ENCODE results near the gene SPATA4. TPM values are rescaled to one million over a fixed set of nuclear protein-coding genes. Genes with fewer than 3 reads are reported as not detected.

SPATA4 gene
- total and polyA plus RNA-seq, 2 of the 4 experiments (the other 2 are of a cell fraction): under 0.01 to 0.09 TPM

DNA sequence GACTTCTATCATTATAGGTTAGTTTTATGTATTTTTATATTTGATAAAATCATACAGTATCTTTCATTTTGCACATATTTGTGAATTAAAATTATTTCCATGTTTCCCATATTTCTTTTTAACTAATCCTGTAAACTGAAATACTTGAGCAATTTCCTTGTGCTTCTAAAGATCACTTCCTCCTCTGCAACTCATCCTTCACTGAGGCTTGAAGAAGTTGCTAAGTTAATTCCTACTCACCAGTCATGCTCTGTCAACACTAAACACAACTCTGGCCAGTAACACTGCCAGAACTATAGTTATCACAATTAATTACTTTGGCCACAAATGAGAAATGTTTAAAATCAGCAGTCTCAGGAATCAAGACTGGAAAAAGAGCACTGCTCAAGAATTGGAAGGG is 6.7 kb downstream of the SPATA4 start:
- H2AK9ac ChIP-seq (replicated peaks; ENCODE audit: low read depth, low read length, poor library complexity): no peak overlapping the region
- ATAC-seq (ENCODE audit: low read depth): no peak
- POLR2A ChIA-PET (ENCODE audit: unreplicated experiment): no interaction called here
- CTCF ChIA-PET: no interaction called here
- H4K8ac ChIP-seq (ENCODE audit: low read depth in 2 of 2, low read length in 2 of 2): peak overlapping the region in 1 of 2 experiments; percentile 57; a peak in 2 of 4 replicates
- peak overlapping the region; percentile 32 for H2BK5ac ChIP-seq (ENCODE audit: low read depth, low read length, poor library complexity, severe bottlenecking)
- H2AK5ac ChIP-seq (ENCODE audit: low read depth, low read length): no peak overlapping the region
- H3K4me2 ChIP-seq (ENCODE audit: low read depth, low read length): no peak overlapping the region
- no peak overlapping the region for H4K91ac ChIP-seq (ENCODE audit: insufficient read depth, low read depth, low read length)
- no peak overlapping the region for H3K4me3 ChIP-seq (ENCODE audit: insufficient read depth, low read depth, low read length)
- H3K4me1 ChIP-seq (ENCODE audit: control insufficient read depth, insufficient read depth, low read length): peaks cover 17% of the 10 kb centered on the region
- no peak overlapping the region for H3K27ac ChIP-seq (ENCODE audit: insufficient read depth, low read length)
- no peaks in the 10 kb centered on the region for H3K36me3 ChIP-seq (ENCODE audit: control insufficient read depth, insufficient read depth, low read length)
- H3K79me1 ChIP-seq (ENCODE audit: low read depth in 1 of 2, low read length in 2 of 2): no peaks in the 10 kb centered on the region
- H3K9me1 ChIP-seq (ENCODE audit: insufficient read depth, low read length): 0 out of 2 replicates have a peak, but pooled peaks cover 5% of the 10 kb centered on the region
- H4K5ac ChIP-seq (ENCODE audit: low read depth, low read length): no peak overlapping the region; the same call in 1 of the 2 replicates
- no peaks in the 10 kb centered on the region for H3K9me3 ChIP-seq (ENCODE audit: control insufficient read depth, insufficient read depth, low read length)
- in situ Hi-C loops (cut with MboI; ENCODE audit: low sequenced_read_pairs): no loop called here
- intact Hi-C loops (cut with micrococcal nuclease): loop anchor here (5.0 kb wide), 1 partner anchor 36 kb away; no protein-coding TSS in a partner anchor
- H2AFZ ChIP-seq (replicated peaks; ENCODE audit: low read length, poor library complexity): no peak overlapping the region
- no peak overlapping the region; the same call in 2 of the 3 replicates for H2BK15ac ChIP-seq (ENCODE audit: low read depth, low read length)
- H3K56ac ChIP-seq (ENCODE audit: extremely low read depth, insufficient read depth, low read length): no peak overlapping the region
- peak overlapping the region; percentile 64 for H3K14ac ChIP-seq (replicated peaks; ENCODE audit: low read depth, low read length)
- H3K9ac ChIP-seq (ENCODE audit: low read depth, low read length): no peak overlapping the region
- H3K27me3 ChIP-seq (ENCODE audit: control insufficient read depth, insufficient read depth, low read length): no peaks in the 10 kb centered on the region
- dilution Hi-C loops (cut with HindIII; ENCODE audit: low sequenced_read_pairs, unreplicated experiment): no loop called here
- no TSS peak for BruUV-seq (replicated peaks)
- no peak overlapping the region for H2BK20ac ChIP-seq (ENCODE audit: low read depth, low read length)
- no peak for TF ChIP-seq POLR2A (IDR thresholded peaks at IDR 0.05; ENCODE audit: low read depth, low read length)
- no peak for TF ChIP-seq CHD1 (IDR thresholded peaks at IDR 0.05; ENCODE audit: low read depth, low read length)
- TF ChIP-seq CEBPB (IDR thresholded peaks at IDR 0.05; ENCODE audit: low read depth, low read length): no peak
- TF ChIP-seq, protein P1, sequence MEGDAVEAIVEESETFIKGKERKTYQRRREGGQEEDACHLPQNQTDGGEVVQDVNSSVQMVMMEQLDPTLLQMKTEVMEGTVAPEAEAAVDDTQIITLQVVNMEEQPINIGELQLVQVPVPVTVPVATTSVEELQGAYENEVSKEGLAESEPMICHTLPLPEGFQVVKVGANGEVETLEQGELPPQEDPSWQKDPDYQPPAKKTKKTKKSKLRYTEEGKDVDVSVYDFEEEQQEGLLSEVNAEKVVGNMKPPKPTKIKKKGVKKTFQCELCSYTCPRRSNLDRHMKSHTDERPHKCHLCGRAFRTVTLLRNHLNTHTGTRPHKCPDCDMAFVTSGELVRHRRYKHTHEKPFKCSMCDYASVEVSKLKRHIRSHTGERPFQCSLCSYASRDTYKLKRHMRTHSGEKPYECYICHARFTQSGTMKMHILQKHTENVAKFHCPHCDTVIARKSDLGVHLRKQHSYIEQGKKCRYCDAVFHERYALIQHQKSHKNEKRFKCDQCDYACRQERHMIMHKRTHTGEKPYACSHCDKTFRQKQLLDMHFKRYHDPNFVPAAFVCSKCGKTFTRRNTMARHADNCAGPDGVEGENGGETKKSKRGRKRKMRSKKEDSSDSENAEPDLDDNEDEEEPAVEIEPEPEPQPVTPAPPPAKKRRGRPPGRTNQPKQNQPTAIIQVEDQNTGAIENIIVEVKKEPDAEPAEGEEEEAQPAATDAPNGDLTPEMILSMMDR (conservative IDR thresholded peaks at IDR 0.05; ENCODE audit: low read depth, low read length): no peak
- no peak for TF ChIP-seq BHLHE40 (IDR thresholded peaks at IDR 0.05; ENCODE audit: low read depth, low read length)
- TF ChIP-seq RAD21 (IDR thresholded peaks at IDR 0.05; ENCODE audit: low read length): no peak
- no peak for TF ChIP-seq USF2 (IDR thresholded peaks at IDR 0.05; ENCODE audit: low read depth, low read length)
- TF ChIP-seq MAZ (IDR thresholded peaks at IDR 0.05; ENCODE audit: borderline replicate concordance, low read depth, low read length): no peak
- no peak for TF ChIP-seq RFX5 (IDR thresholded peaks at IDR 0.05; ENCODE audit: low read depth, low read length)
- TF ChIP-seq RCOR1 (IDR thresholded peaks at IDR 0.05; ENCODE audit: insufficient replicate concordance, low read length): no peak
- TF ChIP-seq SMC3 (IDR thresholded peaks at IDR 0.05; ENCODE audit: low read depth, low read length): no peak
- no peak for TF ChIP-seq MXI1 (IDR thresholded peaks at IDR 0.05; ENCODE audit: borderline replicate concordance, low read depth, low read length)
- TF ChIP-seq NFE2L2 (IDR thresholded peaks at IDR 0.05; ENCODE audit: low read depth, low read length): no peak
- TF ChIP-seq FOS (IDR thresholded peaks at IDR 0.05; ENCODE audit: low read depth, low read length): no peak
- TF ChIP-seq MAFK (IDR thresholded peaks at IDR 0.05; ENCODE audit: low read depth, low read length): no peak
- no peak for TF ChIP-seq ELK1 (IDR thresholded peaks at IDR 0.05; ENCODE audit: borderline replicate concordance, low read depth, low read length)
- DNase-seq: no peak
- H4K20me1 ChIP-seq (ENCODE audit: insufficient read depth, low read length): no peaks in the 10 kb centered on the region
- no peak overlapping the region; the same call in 1 of the 2 replicates for H2BK120ac ChIP-seq (ENCODE audit: low read depth, low read length)
- peak overlapping the region; percentile 87; the same call in 1 of the 2 replicates for H3K18ac ChIP-seq (ENCODE audit: low read depth, low read length)
- no peak overlapping the region; the same call in 1 of the 2 replicates for H3K4ac ChIP-seq (ENCODE audit: low read depth, low read length)
- H3K23ac ChIP-seq (ENCODE audit: low read depth, low read length): no peak overlapping the region
